Type B pancreatic cell (in vitro differentiated cells): Measurements from ENCODE around the gene LIX1L. TPM values are rescaled to one million over a fixed set of nuclear protein-coding genes. Genes with fewer than 3 reads are reported as not detected.

Source experiments
- DNase-seq: peaks from one replicate; pipeline ENCODE4 v3.0.0; 2021; ENCODE audit warnings: mixed read lengths; ENCODE audit not compliant: unreplicated experiment; ENCODE audit errors: extremely low spot score
- H3K27ac Mint-ChIP-seq: 2 replicates; pipeline ENCODE4 v1.8.0; 2021; ENCODE audit warnings: mild to moderate bottlenecking, mixed read lengths
- H3K27me3 Mint-ChIP-seq: 2 replicates; pipeline ENCODE4 v1.8.0; 2021; ENCODE audit warnings: mixed read lengths
- H3K36me3 Mint-ChIP-seq: 2 replicates; pipeline ENCODE4 v1.8.0; 2021; ENCODE audit warnings: mixed read lengths
- H3K4me1 Mint-ChIP-seq: one replicate; pipeline ENCODE4 v1.8.0; 2021; ENCODE audit warnings: mixed read lengths; ENCODE audit not compliant: unreplicated experiment
- H3K4me3 Mint-ChIP-seq: 2 replicates; pipeline ENCODE4 v1.8.0; 2021; ENCODE audit warnings: mild to moderate bottlenecking, mixed read lengths
- H3K9me3 Mint-ChIP-seq: 2 replicates; pipeline ENCODE4 v1.8.0; 2021; ENCODE audit warnings: mixed read lengths
- CTCF ChIP-seq: fragments of 200-600 bp; sonication (generic); conservative IDR thresholded peaks from 2 replicates; pipeline ENCODE4 v1.5.0; 2021; ENCODE audit warnings: antibody characterized with exemption, mild to moderate bottlenecking
- total RNA-seq: library from RNA; stranded (reverse); gene quantifications from 2 replicates; pipeline ENCODE4 v1.2.1, GENCODE V29; 2021; ENCODE audit warnings: low replicate concordance

LIX1L gene
- total RNA-seq, 1 donor from 2014 or later: 24.2 TPM

- Mint-ChIP-seq H3K4me3 (no peak overlapping the region), H3K4me1 (no peaks in the 10 kb centered on the region), H3K36me3 (no peaks in the 10 kb centered on the region), H3K9me3 (no peaks in the 10 kb centered on the region), H3K27me3 (no peaks in the 10 kb centered on the region), H3K27ac (no peak overlapping the region)
- DNase-seq: no peak
- TF ChIP-seq CTCF: no peak
Measured at GRCh38 chr1:145974721-145975120, 16.9 kb upstream of the LIX1L start.

GRCh38 chr1:145972580-145972979 lies 14.8 kb upstream of the LIX1L start:
- H3K4me1 Mint-ChIP-seq: no peaks in the 10 kb centered on the region
- TF ChIP-seq CTCF: no peak
- no peak overlapping the region for H3K4me3 Mint-ChIP-seq
- DNase-seq: no peak
- no peaks in the 10 kb centered on the region for H3K9me3 Mint-ChIP-seq
- no peak overlapping the region for H3K27ac Mint-ChIP-seq
- H3K27me3 Mint-ChIP-seq: no peaks in the 10 kb centered on the region
- H3K36me3 Mint-ChIP-seq: no peaks in the 10 kb centered on the region

- H3K4me1 Mint-ChIP-seq: peaks cover 17% of the 10 kb centered on the region
- no peak for TF ChIP-seq CTCF
- DNase-seq: no peak
- peaks cover 17% of the 10 kb centered on the region for H3K27me3 Mint-ChIP-seq
- no peaks in the 10 kb centered on the region for H3K36me3 Mint-ChIP-seq
- H3K9me3 Mint-ChIP-seq: no peaks in the 10 kb centered on the region
- H3K27ac Mint-ChIP-seq: no peak overlapping the region
- H3K4me3 Mint-ChIP-seq: no peak overlapping the region
Measured at GRCh38 chr1:145967288-145967687, 9.5 kb upstream of the LIX1L start.

GRCh38 chr1:145965119-145965744 lies 7.4 kb upstream of the LIX1L start:
- no peaks in the 10 kb centered on the region for H3K36me3 Mint-ChIP-seq
- H3K27me3 Mint-ChIP-seq: peaks cover 36% of the 10 kb centered on the region
- H3K27ac Mint-ChIP-seq: peak overlapping the region; percentile 85
- DNase-seq: no peak
- H3K4me3 Mint-ChIP-seq: peak overlapping the region; percentile 97
- no peaks in the 10 kb centered on the region for H3K9me3 Mint-ChIP-seq
- TF ChIP-seq CTCF: no peak
- peaks cover 21% of the 10 kb centered on the region for H3K4me1 Mint-ChIP-seq

- no peak for TF ChIP-seq CTCF
- peak within 1 kb of the TSS; percentile 97 for H3K4me3 Mint-ChIP-seq
- H3K36me3 Mint-ChIP-seq: no peaks in the 10 kb centered on the region
- H3K9me3 Mint-ChIP-seq: no peaks in the 10 kb centered on the region
- DNase-seq: peak; percentile 86
- peaks cover 25% of the 10 kb centered on the region for H3K4me1 Mint-ChIP-seq
- H3K27ac Mint-ChIP-seq: peak within 1 kb of the TSS; percentile 85
- H3K27me3 Mint-ChIP-seq: peaks cover 42% of the 10 kb centered on the region
Measured at GRCh38 chr1:145964328-145965118, 6.7 kb upstream of the LIX1L start, which contains the start of the genes ANKRD34A and POLR3GL. ANKRD34A (minus strand) TSS chr1:145964575; CDS start chr1:145961759, 2,816 bp downstream. POLR3GL (plus strand) TSS chr1:145964690; CDS start chr1:145974866, 10,176 bp downstream.
